Fibroblast of lung (primary cell): ENCODE data around the gene ENTPD7.
"Not testable (repeated sequence)": the region's sequence is repeated elsewhere in the genome, so short reads cannot be mapped to it uniquely, and the experiment has no call there.

Source experiments
- EZH2 ChIP-seq: IDR thresholded peaks from 2 replicates; pipeline ENCODE4 v1.5.1; 2012; ENCODE audit warnings: low read length, control low read depth, mild to moderate bottlenecking; ENCODE audit errors: missing control alignments
- TF ChIP-seq, protein P1 (sequence below), 2 donors: IDR thresholded peaks in 1 of 2; conservative IDR thresholded peaks in 1 of 2; 1 replicate in 1 of 2; 2 replicates in 1 of 2; pipeline ENCODE4 v1.5.1; 2011 to 2012; ENCODE audit warnings: low read length in 2 of 2, control low read depth in 1 of 2, inconsistent platforms in 1 of 2, low read depth in 1 of 2, mild to moderate bottlenecking in 1 of 2

DNA sequence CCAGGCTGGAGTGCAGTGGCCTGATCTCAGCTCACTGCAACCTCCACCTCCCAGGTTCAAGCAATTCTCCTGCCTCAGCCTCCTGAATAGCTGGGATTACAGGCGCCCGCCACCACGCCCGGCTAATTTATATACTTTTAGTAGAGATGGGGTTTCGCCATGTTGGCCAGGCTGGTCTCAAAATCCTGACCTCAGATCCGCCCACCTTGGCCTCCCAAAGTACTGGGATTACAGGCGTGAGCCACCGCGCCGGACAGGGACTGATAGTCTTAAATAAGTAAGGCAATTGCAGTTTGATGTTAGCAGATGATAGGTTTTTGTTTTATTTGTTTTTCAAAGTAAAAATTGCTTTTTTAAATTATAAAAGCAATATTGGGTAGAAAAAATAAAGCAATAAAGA is 74.8 kb downstream of the ENTPD7 start:
- TF ChIP-seq, protein P1, sequence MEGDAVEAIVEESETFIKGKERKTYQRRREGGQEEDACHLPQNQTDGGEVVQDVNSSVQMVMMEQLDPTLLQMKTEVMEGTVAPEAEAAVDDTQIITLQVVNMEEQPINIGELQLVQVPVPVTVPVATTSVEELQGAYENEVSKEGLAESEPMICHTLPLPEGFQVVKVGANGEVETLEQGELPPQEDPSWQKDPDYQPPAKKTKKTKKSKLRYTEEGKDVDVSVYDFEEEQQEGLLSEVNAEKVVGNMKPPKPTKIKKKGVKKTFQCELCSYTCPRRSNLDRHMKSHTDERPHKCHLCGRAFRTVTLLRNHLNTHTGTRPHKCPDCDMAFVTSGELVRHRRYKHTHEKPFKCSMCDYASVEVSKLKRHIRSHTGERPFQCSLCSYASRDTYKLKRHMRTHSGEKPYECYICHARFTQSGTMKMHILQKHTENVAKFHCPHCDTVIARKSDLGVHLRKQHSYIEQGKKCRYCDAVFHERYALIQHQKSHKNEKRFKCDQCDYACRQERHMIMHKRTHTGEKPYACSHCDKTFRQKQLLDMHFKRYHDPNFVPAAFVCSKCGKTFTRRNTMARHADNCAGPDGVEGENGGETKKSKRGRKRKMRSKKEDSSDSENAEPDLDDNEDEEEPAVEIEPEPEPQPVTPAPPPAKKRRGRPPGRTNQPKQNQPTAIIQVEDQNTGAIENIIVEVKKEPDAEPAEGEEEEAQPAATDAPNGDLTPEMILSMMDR (conservative IDR thresholded peaks at IDR 0.05 in 1 of 2, IDR thresholded peaks at IDR 0.05 in 1 of 2; ENCODE audit: low read depth in 1 of 2, low read length in 2 of 2) = not testable (repeated sequence)
- TF ChIP-seq EZH2 = not testable (repeated sequence)
